ENCODE measurements around the gene OCA2.
A peak's percentile ranks its signal among the peaks of the same experiment; 100 is the strongest.

The OCA2 gene

GRCh38 chr15:27933562-27933961 is 165.6 kb downstream of the OCA2 start:
- no peak for DNase-seq

DNA sequence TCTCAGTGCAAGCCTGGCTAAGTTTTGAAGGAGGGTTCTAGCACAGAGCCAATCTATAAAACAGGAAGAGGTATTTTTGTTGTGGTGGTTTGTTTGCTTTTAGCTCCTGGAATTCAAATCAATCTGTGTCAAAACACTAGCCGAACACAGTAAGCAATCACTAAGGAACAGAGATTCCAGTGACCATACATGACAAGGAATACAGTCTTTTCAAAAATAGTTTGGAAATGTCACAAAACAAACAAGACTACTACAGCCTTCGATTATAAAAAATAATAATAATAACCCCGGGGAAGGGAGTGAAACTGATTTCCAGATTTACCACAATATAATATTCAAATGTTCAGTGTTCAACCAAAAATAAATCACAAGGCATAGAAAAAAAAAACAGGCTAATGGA is 166.5 kb downstream of the OCA2 start:
- DNase-seq = no peak

DNA sequence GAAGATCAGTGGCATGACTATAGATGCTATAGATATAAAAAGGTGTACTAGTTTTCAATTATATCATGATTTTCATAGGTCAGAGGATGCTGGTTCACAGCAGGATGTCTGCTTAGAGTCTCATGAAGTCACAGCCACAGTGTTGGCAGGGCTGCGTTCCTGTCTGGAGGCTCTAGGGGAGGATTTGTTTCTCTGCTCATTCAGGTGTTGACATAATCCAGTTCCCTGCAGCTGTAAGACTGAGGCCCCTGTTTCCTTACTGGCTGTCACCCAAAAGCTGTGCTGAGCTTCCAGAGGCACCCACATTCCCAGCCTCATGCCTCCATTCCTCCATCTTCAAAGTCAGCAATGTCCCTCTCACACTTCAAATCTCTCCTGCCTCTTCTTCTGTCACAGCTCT is 170.7 kb downstream of the OCA2 start:
- DNase-seq = no peak

DNA sequence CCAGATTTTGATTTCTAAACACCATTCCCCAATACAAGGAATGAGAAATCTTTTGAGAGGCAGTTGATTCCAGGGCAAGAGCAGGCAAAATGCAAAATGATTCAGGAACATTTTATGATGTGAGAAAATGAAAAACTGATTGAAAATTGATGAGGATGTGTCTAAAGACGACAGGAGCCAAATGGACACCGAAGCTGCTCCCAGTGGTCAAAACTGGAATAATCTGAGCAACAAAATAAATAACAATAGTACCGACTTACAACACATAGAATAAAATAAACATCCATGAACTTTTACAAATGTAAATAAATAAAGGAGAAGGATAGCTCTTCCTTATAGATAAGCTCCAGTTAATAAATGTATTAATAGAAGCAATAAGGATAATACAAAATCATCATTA is 186.8 kb downstream of the OCA2 start:
- DNase-seq = no peak

DNA sequence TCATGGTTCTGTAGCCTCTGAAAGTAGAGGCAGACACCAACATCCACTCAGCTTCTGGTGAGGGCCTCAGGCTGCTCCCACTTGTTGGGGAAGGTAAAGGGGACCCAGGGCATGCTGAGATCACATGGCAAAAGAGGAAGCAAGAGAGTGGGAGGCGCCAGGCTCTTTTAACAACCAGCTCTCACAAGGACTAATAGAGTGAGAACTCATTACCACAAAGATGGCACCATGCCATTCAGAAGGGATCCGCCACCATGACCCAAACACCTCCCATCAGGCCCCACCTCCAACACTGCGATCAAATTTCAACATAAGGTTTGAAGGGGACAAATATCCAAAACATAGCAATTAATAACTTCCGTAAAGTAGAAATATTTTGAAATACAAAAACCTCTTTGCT is 192.3 kb downstream of the OCA2 start:
- peak; percentile 37 for DNase-seq

DNA sequence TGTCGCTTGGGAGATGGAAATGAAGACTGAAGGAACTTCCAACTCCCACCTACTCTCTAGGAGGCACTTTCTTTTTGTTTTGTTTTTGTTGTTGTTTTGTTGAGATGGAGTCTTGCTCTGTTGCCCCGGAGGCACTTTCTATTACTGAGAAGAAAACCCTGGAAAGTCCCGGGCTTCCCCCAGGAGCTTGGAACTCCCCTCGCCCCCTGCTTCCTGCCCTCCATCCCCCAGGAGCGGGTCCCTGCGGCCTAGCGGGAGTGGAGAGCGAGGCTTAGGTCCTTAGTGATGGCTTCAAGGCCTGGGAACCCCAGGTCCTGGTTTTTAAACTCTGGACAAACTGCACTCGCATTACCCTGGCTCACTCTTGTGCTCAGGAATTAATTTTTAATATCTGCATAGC is 195.7 kb downstream of the OCA2 start:
- DNase-seq = no peak

DNA sequence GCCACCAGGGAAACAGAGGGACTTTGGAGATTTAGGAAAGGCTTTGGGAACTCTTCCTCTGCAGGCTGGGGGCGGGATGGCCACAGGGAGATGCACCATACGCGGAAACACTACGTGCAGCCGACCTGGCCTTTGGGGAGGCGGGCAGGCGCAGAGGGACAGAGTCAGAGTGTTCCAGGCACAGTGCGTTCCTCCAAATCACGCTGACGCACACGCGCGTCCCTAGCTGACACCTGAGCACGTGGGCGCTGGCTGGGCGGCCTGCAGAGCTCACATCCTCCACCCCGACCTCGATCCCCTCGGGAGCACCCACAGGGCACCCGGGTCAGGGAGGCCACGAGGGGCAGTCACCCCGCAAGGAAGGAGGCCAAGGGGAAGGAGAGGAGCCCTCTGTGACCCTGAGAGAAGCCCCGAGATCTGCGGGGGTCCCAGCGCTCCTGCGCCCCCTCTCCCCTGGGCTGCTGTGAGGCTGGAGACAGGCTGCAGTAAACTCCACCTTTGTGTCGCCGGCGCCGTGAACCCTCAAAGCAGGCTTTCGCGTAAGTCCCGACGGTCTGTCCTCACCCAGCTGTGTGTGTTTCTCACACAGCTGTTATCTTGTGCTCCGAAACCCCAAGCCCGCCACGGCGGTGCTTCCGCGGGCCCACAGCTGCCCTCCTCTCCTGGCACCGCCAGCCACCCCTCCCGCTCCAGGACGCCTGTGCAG is 196.3 kb downstream of the OCA2 start:
- DNase-seq = no peak

DNA sequence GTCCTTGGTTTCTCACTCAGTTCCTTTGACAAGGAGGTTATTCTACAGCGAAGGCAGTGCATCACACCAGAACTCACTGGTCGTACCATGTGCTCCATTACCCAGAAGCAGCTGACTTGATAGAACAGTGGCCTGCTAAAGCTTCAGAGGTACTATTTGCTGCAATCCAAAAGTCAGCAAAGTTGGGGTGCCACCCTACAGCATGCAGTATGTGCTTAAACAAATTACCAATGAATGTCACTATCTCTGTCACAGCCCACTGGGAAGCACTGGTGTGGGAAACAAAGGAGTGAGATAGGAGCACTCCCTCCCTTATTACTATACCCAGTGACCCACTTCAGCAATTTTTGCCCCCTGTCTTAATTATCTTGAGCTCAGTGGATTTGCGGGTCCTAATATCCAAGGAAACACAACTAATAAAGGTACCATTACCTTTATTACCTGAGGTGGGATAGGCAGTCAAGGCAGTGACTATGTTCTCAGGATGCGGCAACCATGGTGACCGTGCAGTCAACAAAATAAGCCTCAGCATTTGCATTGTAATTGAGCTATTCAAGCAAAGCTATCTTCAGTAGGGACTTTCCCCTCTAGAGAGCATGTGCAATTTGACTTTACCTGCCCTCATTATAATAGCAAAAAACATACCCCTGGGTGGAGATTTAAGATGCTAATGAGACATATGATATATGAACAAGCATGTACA is 199.4 kb downstream of the OCA2 start:
- no peak for DNase-seq

DNA sequence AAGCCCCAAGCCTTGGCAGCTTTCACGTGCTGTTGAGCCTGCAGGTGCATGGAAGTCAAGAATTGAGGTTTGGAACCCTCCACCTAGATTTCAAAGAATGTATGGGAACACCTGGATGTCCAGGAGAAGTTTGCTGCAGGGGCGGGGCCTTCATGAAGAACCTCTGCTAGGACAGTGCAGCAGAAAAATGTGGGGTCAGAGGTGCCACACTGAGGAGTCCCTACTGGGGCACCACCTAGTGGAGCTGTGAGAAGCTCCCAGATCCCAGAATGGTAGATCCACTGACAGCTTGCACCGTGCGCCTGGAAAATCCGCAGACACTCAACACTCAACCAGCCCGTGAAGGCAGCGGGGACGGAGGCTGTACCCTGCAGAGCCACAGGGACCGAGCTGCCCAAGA is 201.6 kb downstream of the OCA2 start:
- DNase-seq = no peak

DNA sequence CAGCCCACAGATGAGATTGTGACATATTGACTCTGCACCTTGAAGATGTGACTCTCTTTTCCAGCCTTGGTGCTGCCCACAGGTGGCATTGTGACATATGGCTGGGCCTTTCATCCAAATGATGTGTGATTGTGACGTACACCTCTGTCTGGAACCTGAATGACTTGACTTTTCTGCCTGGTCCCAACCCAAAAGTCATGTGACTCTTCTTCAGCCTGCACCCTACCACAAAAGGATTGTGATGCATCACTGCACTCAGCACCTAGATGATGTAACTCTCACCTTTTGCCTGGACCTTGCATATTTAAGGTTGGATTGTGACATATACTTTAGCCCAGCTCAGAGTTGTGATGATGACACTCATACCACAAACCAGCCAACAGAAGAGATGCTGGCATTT is 204.5 kb downstream of the OCA2 start:
- no peak for DNase-seq

DNA sequence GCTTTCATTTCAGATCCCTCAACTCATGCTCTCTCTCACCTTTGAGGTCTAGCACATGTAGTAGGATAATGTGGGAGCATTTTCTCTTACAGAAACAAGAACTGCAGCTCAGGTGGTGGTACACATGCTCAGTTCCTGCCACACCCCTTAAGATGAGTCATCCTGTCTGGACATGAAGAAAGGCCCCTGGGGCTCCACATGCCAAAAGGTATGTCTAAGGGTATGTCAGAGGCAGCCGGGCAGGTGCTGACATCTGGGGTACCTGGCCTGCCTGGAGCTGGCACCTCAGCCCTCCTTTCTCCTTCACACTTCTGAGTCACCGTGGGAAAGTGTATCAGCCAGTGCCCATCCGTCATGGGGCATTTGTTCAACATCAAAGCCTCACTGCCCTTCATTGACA is 209.9 kb downstream of the OCA2 start:
- DNase-seq = no peak

DNA sequence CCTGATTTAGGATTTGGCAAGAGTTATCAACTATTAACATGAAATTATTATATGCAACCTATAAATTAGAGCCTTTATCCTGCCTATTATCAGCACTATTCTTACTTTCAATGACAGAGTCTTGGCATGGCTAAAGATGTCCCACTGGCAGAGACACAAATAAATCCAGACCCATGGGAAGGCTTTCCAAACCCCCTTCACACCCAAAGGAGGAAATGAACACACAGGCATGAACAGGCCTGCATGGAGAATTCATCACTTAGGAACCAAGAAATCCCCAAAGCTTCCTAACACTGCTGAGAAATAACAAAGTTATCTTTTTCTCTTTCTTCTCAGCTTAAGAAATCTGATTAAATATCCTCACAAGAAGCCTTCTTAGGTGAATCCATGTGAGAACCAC is 213.9 kb downstream of the OCA2 start:
- DNase-seq = no peak

DNA sequence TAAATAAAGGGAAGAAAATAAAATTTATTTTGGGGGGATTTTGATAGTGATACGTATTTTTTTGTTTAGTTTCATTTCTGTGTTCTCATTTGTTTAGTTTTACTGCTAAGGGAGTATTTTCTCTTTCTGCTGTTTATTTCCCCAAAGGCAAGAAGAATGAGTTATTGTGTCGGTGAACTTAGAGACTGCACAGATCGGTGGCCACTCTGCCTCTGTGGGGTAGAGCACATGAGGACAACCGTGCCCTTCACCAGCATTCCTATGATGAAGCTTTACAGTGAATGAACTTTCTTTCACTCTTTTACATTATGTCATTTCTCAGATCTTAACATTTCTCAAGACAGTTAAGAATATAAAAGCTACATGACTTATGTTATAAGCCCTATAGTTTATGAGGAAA is 214.4 kb downstream of the OCA2 start:
- no peak for DNase-seq

GRCh38 chr15:27878841-27879240 is 220.3 kb downstream of the OCA2 start:
- DNase-seq = no peak

- no peak for DNase-seq
Observed at GRCh38 chr15:27873828-27874227, 225.3 kb downstream of the OCA2 start.

- no peak for DNase-seq
Observed at GRCh38 chr15:27873039-27873438, 226.1 kb downstream of the OCA2 start.

DNA sequence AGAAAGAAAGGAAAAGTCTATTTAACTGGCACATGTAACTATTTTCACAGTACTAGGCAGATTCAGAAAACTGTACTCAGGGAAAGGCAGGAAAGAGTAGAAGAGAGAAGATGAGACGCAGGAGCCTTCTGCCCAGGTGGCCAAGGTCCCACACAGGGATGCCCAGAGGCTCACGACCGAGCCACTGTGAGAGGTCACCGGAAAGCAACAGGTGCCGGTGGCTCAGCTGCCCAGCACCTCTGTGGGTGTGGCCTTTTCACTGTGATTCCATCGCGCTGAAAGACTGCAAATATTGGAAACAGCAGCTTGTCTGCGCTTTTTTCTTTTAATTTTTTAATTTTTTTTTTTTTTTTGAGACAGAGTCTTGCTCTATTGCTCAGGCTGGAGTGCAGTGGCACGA is 226.8 kb downstream of the OCA2 start:
- no peak for DNase-seq

- no peak for DNase-seq
Observed at GRCh38 chr15:27871902-27872260, 227.2 kb downstream of the OCA2 start.

GRCh38 chr15:27871078-27871901 is 227.8 kb downstream of the OCA2 start:
- no peak for DNase-seq

DNA sequence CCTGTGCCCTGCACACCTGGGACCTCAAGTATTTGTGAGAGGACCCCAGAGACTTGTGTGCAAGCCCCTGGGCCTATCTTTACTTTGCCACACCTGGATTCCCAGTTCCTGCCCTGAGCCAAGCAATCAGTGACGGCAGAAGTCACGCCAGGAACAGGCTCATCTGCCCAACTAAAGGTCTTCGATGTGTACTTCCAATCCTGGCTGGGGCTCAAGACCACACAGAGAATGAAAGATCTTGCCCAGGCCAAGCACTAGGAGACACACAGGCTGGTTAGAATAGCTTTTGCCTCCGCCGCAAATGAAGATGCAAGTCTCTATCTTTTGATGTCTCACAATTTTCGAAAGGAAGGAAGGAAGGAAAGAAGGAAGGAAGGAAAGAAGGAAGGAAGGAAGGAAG is 228.8 kb downstream of the OCA2 start:
- DNase-seq = no peak

DNA sequence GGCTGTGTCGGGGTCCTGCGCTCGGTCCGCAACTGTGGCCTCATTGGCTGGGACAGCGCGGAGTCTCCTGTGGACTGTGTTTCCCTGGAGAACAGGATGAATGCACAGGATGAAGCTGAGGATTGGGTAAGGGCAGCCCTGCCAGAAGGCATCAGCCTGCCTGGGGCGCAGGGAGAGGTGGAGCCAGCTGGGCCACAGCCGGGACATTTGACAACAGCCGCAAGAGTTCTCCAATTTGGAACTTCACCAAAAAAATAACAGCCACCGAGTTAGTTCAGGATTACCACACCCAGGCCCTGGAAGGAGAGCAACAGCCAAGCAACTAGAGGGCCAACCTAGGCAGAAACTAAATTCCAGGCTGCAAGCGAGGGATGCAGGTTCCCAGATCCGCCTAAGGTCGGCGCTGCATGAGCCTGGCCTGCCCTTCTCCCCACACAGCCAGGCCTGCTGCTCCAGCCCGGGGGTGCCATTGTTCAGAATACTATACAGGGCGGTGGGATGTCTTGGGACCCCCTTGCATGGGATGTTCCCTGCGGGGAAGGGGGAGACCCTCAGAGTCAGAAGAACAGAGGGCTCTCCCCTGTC is 229.3 kb downstream of the OCA2 start:
- DNase-seq = no peak

DNA sequence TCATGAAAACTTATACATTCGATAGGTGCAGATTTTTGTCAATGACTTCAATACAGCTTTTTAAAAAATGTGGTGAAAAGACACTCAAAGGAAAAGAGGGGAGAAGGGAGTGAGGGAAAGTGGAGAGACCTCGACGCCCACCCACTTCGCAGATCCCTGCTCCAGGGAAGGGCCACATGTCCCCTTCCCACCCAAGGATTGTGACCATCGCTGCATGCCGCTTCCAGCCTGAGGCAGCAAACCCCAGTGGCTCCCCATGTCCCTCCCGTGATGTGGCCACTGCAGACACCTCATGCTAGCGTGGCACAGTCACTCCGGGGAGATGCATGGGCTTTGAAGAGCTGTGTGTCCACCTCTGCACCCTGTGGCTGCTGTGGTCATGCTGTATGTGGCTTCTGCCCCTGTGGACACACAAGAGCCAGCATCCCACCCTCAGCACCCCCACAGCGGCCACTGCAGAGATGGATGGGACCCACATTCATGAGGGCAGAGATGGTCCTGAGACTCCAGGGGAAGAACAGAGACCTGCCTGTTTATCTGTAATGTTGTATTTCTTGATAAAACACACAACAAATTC is 230.2 kb downstream of the OCA2 start:
- DNase-seq = no peak

GRCh38 chr15:27867861-27868260 is 231.3 kb downstream of the OCA2 start:
- DNase-seq = no peak
